ENCODE results near the gene SPTBN5.

DNA sequence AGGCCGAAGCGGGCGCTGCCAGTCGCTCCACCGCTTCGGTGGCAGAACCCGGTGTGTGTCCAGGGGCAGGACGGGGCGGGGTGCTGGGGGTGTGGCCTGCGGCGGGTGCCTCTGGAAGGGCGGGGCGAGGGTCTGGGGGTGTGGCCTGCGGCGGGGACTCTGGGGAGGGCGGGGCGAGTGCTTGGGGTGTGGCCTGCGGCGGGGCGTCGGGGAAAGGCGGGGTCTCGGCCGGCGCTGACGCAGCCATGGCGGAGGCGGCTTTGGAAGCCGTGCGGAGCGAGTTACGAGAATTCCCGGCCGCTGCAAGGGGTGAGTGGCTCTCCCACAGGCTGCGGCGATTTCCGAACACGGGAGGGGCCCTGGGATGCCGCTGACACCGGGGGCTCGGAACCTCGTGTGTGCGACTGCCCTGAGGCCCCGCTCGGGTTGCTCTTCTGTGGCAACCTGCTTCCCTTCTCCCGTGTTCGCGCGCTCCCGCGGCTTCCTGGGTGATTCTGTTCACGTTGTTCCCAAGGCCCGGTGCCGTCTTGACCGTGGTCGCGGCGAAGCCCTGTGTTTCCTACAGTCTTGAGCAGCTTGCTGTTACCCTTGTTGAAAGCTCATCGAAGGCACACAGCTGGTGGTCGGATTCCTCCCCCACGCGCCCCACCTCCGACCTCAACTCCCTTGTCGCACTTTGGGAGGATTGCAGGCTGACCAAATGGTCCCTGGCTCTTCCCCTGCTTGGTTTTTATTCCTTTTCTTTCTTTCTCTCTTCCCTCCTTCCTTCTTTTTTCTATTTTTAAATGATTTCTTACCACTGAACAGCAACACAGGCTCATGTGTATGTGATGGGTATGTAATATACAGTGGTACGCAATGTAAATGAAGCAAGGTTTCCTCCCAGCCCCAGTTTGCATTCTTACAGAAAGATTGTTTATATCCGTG lies 65.7 kb downstream of the SPTBN5 start, which contains the start of gene JMJD7:
- TF ChIP-seq CTCF (IDR thresholded peaks at IDR 0.05 in 2 of 3, conservative IDR thresholded peaks at IDR 0.05 in 1 of 3; ENCODE audit: borderline replicate concordance in 1 of 3, insufficient read depth in 1 of 3, low read depth in 2 of 3, low read length in 2 of 3) (no peak), ZNF274 (IDR thresholded peaks at IDR 0.05; ENCODE audit: low read depth, low read length) (no peak), SRF (IDR thresholded peaks at IDR 0.05; ENCODE audit: low read depth) (no peak), POLR2A (IDR thresholded peaks at IDR 0.05; ENCODE audit: borderline replicate concordance, extremely low read depth, insufficient read depth, insufficient read length) (no peak)

All from HCT116 (cell line).